AG08395 (cell line): ENCODE data around the gene FAM171A1.
"Not testable (repeated sequence)": the region's sequence is repeated elsewhere in the genome, so short reads cannot be mapped to it uniquely, and the experiment has no call there.

Experiments used
- DNase-seq: peaks from one replicate; pipeline ENCODE4 v3.0.0; 2012; ENCODE audit warnings: mixed read lengths, low spot score

FAM171A1 gene

DNA sequence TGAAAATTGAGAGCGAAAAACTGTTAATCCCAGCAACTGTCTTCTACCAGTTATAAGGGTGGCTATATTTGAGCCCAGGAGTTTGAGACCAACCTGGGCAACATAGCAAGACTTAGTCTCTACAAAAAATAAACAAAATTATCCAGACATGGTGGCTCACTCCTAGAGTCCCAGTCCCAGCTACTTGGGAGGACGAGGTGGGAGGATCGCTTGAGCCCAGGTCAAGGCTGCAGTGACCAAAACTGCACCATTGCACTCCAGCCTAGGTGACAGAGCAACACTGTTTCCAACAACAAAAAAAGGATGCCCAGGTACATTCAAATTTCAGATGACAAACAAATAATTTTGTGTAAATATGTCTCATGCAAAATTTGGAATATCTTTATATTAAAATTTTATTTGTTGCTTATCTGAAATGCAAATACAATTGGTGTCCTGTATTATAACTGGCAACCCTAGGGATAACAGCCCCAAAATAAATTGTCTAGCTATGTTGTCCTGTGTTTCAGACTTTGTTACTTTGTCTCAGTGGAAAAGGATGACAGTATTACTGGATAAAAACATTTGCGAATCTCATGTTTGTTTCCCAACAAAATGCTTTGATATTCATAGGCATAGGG lies 26.7 kb downstream of the FAM171A1 start:
- DNase-seq = no peak

DNA sequence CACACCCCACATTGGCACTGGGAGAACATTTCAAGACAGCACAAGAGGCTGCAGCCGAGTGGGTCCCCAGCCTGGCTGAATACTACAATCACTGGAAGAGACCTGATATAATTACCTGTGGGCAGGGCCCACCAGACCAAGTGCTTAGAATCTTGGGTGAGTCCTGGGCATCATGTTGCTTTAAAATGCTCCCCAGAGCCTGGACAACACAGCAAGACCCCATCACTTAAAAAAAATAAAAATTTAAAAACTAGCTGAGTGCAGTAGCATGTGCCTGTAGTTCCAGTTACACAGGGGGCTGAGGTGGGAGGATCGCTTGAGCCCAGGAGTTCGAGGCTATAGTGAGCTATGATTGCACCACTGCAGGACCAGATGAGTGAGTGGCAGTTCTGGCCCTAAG lies 28.1 kb downstream of the FAM171A1 start:
- no peak for DNase-seq

DNA sequence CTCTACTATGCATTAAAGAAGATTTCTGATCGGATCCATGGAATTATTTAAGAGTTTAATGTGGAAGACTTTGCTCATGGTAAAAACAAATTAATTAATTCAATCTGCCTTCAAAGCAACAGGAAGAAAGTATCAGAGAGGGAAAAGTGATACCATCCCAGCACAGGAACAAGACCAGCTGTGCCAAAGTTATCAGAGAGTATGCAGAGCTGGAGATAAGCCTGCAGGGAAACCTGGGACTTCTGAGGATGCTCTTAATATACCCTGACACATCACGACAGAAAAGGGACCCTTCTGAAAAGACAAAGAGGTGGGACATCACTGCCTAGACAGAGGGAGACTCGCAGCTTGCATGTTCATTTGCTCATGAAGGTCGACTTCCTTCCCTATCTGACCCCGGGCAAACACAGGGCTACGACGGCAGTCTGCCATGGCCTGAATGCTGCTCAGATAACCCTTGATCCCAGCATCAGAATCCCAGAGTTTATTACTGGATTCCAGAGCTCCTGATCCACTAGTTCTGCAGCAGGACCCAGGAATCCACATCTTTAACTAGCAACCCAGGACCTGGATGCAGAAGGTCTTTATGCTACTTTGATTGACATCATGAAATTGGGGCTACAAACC lies 29.5 kb downstream of the FAM171A1 start:
- no peak for DNase-seq

DNA sequence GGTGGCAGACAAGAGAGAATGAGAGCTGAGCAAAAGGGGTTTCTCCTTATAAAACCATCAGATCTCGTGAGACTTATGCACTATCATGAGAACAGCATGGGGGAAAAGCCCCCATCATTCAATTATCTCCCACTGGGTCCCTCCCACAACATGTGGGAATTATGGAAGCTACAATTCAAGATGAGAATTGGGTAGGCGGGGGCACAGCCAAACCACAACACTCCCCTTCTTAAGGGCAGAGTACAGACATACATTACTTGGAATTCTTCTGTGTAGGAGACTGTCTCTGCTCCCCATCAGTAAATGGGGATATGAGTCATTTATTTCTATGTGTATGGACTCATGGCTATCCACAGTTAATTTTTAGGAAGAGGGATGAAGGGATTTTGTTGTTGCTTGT lies 31.2 kb downstream of the FAM171A1 start:
- no peak for DNase-seq

DNA sequence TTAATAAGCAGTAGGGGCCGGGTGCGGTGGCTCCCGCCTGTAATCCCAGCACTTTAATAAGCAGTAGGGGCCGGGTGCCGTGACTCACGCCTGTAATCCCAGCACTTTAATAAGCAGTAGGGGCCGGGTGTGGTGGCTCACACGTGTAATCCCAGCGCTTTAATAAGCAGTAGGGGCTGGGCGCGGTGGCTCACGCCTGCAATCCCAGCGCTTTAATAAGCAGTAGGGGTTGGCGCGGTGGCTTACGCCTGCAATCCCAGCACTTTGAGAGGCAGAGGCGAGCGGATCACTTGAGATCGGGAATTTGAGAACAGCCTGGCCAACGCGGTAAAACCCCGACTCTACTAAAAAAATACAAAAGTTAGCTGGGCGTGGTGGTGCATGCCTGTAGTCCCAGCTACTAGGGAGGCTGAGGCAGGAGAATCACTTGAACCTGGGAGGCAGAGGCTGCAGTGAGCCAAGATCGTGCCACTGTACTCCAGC lies 33.6 kb downstream of the FAM171A1 start:
- DNase-seq = not testable (repeated sequence)

DNA sequence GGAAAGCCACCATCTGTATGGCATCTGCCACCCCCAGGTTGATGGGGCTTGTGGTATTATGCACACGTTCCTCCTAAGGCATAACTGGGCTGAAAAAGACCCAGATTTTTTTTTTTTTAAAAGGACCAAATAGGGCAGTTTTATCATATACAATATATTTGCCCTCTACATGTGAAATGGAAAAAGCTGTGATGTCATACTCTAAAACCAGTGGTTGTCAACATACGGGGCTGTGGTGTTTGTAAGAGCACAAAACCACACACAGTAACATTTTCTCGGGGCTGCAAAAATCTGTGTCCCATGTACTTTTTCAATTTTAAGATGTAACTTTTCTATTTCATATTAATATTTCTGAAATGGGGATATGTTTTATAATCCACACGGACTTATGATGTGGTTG lies 34.9 kb downstream of the FAM171A1 start:
- no peak for DNase-seq

DNA sequence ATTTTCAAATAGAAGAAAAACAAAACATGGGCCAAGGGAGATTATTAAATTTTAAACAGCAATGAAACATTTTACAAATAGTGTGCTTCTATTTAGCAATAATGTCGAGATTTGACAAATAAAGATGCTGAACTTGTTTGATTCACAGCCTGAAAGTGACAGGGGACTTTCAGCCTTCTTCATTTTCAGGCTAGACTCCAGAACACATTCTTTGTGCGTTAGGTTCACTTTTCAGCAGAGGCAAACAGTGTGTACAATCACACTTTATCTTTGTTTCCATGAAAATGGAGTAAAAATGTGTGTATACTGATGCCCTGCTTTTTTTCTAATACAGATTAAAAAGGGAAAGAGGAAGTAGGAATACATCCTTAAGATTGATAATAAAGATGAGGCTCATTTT lies 35.6 kb downstream of the FAM171A1 start:
- no peak for DNase-seq

DNA sequence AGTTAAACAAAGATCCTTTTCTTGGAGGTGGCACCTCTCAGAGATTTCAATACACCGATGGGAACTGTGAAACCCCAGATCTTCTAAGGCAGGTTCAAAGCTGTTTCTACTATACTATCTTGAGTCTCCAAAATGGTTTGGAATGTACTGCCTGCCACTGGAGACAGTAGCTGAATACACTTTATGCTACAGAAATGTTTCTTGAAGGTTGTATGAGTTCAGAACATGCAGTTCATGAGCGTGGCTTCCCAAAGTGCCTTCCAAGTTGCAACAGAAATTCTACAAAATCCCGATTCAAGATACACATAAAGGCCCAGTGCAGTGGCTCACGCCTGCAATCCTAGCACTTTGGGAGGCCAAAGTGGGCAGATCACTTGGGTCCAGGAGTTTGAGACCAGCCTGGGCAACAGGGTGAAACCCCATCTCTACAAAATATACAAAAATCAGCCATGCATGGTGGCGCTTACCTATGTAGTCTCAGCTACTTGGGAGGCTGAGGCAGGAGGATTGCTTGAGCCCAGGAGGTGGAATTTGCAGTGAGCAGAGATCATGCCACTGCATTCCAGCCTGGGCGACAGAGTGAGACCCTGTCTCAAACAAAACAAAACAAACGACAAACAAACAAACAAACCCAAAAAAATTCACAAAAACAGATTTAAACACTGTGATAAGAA lies 36.3 kb downstream of the FAM171A1 start:
- DNase-seq = no peak

DNA sequence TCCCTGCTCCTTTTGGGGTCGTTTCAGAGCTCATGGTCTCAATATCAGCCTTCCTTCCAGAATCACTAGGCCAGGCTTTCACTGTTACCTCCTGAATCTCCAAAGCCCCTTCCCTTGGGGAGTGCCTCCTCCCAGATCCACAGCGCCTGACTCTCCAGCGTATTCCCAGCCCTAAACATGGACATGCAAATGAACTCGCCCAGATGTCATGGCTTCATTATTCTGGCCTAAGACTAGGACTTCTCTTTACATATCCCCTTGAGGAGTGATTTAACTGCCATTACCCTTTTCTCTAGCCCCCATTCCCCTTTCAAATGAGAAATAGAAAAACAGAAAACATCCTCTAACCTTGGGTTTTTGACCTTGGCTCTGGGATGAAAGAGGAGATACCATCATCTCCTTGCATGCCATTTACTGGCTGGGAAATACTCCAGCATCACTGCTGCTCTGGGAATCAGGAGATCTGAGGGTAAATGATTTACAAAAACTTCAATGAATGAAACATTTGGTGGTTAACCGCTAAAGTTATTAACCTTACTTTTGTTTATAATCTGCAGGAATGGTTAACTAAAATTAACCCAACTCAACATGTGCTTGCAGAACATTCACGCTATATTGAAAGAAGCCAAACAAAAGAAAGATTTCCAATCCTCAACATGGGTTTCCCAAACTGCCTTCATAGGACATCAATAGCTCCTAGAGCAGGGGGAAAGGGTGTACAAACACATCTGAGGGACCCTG lies 37.0 kb downstream of the FAM171A1 start:
- no peak for DNase-seq

DNA sequence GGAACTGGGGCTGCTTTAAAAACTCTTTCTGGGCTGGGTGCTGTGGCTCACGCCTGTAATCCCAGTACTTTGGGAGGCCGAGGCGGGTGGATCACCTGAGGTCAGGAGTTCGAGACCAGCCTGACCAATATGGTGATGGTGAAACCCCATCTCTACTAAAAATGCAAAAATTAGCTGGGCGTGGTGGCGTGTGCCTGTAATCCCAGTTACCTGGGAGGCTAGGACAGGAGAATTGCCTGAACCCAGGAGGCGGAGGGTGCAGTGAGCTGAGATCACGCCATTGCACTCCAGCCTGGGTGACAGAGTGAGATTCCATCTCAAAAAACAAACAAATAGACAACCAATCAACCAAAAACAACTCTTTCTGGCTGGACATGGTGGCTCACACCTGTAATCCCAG lies 37.9 kb downstream of the FAM171A1 start:
- not testable (repeated sequence) for DNase-seq

DNA sequence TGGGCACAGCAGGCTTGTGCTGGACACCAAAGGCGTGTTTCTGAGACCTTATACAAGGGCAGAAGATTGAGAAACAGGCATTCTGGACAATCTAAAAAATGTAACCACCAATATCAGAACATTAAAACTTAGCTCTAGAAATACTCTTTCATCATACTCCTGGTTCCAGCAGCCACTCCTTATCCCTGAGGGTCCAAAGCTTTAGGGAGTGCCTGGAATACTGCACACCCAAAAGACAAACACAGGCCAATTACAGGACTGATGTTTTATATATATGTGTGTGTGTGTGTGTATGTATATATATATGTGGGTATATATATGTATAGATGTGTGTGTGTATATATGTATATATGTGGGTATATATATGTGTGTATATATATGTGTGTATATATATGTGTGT lies 39.6 kb downstream of the FAM171A1 start:
- no peak for DNase-seq

DNA sequence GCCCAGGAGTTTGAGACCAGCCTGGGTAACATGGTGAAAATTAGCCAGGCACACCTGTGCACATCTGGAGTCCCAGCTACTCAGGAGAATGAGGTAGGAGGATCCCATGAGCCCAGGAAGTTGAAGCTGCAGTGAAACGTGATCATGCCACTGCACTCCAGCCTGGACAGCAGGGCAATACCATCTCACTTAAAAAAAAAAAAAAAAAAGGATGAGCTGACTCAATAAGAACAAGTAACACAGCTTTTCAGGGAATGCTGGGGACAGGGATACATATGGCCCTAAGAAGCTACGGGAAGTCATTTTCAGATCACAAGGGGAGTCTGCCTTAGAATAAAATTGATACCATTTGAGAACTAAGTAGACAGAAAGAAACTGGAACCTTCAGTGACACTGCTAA lies 41.7 kb downstream of the FAM171A1 start:
- DNase-seq = no peak

DNA sequence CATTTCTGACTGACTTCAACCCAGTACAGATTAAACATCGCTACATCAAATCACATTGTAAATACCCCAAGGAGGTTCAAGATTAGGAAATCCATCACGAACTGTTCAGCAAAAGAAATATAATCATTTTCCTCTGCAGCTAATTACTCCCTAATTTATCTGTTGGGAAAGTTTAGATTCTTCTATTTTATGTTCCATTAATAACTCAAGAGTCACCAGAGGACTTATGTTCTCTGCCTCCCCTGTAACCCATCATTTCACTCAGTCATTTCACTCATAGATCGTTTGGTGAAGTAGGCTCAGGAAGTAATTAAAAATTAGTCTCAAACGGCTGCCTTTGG lies 45.2 kb downstream of the FAM171A1 start:
- no peak for DNase-seq

DNA sequence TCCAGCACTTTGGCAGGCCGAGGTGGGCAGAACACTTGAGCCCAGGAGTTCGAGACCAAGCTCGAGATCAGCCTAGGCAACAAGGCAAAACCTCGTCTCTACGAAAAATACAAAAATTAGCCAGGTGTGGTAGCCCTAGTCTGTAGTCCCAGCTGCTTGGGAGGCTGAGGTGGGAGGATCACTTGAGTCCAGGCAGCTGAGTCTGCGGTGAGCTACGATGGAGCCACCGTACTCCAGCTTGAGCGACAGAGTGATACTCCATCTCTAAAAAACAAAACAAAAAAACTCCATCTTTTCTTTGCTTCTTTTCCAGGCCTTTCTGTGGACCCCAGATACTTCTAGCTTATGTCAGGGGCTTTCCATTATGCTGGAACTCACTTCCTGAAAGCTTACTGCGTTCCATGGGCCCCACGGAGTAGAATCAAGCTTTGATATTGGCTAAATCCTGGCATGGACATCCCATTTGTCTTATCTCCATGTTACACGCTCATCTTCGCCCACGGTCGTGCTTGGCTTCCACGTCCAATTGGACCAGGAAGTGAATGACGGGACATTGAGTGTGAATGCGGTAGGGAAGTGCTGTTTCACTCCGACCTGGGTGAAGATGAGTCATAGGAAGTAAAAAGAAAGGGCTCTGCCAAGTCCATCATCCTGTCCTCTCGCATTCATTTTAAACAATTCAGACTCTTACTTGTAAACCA lies 45.7 kb downstream of the FAM171A1 start:
- no peak for DNase-seq

DNA sequence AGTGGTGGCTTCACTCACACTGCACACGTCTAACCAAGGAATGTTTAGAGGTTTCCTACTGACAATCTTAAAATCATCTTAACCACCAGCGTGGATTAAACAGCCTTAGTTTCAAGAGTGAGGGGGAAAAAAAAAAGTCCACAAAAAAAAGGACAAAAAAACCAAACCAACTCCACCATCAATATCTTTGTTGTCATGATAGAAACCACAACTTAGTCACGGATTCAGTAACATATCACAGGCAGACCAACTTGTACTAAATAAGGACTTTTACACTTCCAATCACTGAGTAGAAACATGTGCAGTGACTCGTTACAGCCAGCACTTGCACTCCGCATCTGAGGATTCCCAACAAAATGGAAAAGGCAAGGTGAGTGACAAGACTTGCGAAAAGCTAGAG lies 46.5 kb downstream of the FAM171A1 start:
- DNase-seq = peak; percentile 59

DNA sequence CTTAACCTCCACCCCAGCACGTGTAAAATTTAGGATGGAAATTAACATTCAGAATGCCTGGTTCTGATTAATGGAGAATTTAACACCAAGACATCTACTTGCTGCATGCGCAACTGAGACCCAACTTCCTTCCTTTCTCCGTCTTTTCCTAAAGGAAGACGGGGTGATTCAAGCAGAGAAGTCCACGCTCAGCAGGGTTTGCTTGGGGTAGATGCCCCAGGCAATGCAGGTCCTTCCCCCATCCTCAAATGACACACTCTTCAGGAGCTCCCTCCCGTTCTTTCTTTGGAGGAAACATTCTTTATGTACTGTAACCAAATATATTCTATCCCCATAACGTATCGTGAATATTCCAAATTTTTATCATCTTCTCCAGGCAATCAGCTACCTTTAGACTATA lies 47.0 kb downstream of the FAM171A1 start:
- DNase-seq = no peak

DNA sequence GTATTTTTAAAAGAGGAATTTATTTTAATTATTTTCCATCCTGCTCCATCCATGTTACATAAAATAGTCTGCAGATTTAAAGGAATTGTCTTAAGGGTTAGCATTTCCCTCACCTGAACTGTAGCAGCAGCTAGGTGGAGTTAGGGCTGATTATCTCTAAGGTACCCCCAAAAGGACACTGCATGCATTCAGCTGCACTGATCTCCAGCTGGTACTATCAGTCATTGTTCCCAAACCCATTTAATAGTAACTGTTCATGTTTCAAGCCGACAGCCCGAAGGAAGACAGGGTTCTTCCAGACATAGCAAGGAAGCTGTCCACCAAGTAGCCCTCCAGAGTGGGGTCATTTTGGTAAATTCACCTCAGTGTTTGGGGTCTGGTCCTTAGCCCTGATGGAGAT lies 48.7 kb downstream of the FAM171A1 start:
- DNase-seq = no peak

DNA sequence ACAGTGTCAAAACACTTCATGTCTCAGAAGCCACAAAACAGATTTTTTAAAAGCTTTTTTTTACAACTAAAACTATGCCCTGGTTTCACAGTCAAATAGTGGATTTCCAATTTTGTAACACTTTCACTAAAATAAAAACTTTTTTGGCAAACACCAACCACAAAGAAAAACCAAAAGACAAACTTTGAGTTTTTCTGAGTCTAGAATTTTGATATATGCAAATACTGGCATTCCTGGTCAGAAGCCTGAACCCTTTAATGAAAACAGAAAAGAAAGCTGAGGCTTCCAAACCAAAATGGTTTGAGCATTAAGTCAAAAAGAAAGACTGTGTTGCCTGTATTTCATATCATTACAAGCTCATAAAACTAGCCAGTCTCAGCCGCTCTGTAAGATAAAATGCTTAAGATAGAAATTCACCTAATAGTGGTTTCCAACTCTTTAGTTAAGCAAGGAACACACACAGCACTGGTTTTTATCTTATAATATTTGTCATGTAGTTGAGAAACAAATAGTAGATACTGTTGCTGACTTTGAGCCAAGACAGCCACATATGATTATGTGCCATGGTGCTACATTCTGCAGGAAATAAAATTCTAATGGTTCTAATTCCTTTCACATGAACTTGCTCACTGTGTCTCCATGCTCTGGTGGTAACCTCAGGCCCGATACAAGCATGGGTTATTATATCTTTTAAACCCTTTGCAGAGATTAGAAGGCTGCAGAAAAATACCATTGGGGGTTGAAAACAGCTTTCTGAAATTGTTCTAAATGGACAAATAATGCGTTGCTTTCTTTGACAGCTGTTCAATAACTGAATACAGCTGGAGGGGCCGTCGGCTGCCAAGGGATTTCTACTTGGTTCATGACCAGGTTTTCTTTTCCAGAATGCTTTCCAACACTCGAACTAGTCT lies 49.4 kb downstream of the FAM171A1 start:
- peak; percentile 39 for DNase-seq

DNA sequence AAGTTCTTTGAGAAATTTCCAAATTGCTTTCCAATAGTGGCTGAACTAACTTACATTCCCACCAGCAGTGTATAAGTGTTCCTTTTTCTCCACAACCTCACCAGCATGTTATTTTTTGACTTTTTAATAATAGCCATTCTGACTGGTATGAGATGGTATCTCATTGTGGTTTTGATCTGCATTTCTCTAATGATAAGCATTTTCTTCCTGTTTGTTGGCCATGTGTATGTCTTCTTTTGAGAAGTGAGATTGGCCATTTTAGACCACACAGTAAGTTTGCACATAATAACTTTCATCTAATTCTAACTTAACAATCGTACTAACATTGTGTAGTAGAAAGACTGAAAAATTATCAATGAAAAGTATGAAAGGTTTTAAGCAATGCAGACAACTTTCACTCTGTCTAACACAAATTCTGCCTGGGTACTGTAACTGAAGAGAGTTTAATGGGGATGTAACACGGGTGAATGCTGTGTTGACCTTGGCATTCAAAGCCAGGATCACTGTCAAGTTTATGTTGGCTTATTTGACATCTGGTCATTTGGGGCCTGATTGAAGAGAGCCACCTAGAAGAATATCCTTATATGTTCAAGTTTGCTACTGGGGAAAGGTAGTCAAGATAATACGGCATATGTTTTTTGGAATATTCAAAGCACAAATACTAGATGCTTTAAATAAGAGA lies 50.4 kb downstream of the FAM171A1 start:
- no peak for DNase-seq

DNA sequence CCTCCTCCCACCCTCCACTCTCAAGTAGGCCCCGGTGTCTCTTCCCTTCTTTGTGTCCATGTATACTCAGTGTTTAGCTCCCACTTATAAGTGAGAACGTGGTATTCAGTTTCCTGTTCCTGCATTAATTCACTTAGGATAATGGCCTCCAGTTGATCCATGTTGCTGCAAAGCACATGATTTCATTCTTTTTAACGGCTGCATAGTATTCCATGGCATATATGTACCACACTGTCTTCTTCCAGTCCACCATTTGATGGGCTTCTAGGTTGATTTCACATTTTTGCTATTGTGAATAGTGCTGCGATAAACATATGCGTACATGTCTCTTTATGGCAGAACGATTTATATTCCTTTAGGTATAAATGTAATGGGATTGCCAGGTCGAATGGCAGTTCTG lies 51.0 kb downstream of the FAM171A1 start:
- no peak for DNase-seq
